Activated CD4-positive, alpha-beta T cell treated with anti-CD3 and anti-CD28 coated beads, Interleukin-2, Interleukin-4, amounts not matched to agents 100 ng/mL and 50 ng/mL, durations not matched to agents 16 hours and 8 hours (primary cell): ENCODE measurements around the gene GIPC2.
"Not testable (repeated sequence)": the region's sequence is repeated elsewhere in the genome, so short reads cannot be mapped to it uniquely, and the experiment has no call there.

Experiments used
- DNase-seq: peaks from one replicate; pipeline ENCODE4 v3.0.0-alpha.2; 2020; ENCODE audit warnings: low spot score

Gene GIPC2

DNA sequence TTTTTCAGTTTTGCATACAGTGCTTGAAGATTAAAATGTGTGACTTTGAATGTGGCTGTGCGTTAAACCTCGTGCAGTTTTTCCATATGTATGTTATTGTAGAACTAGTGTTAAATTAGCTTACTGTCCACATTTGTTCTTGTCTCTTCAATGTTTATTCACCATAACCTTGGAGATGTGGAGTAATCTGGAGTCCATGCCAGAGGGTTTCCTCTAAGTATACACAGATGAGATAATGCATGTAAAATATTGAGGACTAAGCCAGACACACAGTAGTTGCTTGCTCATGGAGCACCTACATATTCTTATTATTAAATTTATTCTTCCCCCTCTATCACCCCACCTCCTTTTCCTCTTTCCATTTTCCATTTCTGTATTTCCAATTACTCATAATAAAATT, 7.7 kb upstream of the GIPC2 start:
- DNase-seq, result no peak

DNA sequence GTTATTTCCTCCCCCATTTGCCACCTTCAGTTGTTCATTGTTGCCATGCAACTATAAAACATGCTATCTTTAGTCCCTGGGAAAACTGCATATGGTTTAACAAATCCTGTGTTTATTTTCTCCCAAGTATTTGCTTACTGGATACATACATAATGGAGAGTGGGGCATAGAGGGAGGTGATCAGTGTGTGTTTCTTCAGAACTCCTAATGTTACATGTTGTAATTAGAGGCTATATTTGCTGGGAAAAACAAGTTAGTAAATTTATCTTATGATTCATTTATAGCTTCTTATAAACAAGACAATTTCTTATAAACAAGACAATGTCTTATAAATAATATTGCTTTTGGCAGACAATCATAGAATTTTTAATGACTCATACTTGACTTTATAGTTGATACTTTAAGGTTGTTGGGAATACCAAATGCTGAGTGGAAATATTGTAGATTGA, 7.3 kb upstream of the GIPC2 start:
- no peak for DNase-seq

DNA sequence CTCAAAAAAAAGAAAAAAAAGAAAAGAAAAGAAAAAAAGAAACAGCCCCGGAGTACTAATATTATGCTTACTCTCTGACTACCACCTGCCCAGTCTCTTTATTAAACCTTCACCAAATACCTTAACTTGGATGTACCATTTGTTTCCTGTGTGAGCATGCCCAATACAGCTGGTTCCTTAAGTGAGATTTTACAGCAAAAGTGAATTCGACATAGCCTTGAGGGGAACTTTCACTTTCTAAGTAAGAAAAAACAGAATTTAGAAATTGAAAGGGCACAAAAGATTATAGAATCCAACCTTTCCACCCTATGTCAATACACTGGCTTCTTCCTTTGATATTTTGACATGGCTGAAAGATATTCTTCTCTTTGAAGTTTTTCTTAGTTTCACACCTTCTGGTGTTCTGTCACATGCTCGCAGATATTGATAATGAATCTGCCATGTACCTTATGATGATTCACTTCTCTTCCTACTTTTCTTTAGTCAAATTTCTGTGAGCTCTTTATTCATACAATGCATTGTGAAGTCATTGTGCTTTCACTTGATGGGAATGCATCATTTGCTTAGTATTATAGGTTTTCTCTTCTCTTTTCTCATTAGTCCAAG, 5.2 kb upstream of the GIPC2 start:
- no peak for DNase-seq

DNA sequence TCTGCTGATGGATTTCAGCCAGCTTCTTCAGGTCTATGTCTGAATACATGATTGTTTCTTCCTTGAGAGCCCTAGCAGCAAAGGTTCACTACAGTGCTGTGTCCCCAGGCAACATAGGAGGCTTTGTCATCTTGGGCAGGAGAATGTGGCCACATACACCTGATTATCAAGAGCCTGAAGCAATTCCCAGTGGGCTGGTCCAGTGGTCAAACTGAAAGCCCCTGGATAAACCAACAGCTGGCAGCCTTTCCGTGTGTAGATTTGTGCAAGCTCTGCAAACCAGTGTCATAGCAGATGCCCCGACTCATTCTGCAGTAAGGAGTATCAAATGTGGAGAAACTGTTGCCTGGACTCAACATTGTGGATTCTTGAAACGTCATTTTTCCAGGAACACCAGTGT, 2.3 kb upstream of the GIPC2 start:
- no peak for DNase-seq

DNA sequence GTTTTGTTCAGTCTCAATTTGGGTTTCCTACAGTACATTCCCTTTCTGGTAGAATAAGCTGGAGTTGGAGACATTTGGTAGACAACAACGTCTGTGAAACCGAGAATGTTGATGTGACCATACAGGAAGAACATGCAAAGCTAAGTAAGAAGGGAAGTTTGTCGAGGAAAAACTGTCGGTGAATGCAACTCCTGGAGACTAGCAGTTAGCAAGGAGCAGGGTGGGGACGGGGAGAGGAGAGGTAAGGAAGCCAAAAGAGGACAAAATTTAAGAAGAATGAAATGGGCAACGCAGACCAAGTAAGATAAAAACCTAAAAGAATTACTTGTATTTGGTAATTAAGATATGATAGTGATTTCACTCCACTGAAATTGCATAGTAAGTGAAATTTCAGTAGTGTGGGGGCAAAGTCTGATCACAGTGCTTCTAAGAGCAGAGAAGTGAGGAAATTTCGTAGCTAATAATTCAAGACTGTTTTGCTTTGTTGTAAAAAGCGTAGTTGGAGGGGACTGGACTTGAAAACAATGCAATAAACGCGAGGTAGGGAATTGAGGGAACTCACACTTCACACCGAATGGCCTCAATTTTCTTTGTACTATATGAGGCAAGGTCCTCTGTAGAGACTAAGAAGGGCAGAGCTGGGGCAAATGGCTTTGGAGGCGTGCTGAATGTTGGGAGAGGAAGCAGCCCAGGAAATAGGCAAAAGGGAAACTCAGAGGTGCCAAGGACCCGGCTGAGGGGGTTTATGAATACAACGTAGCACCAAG, 787 bp upstream of the GIPC2 start:
- no peak for DNase-seq

DNA sequence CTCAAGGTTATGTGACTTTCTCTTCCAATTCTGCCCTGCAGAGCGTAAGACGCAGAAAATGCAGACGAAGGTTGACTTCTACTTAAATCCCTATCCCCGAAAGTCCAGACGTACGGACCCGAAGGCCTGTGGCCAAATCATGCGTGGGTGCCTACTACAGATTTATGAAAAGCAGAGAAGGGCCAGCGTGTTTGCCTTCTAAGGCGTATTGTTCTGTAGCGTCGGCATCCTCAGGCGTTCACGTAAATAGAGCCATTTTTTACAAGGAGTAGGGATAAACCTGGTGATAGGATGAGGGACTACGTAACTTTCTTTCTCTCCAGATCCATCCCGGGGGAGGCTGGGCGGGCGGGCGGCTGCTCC, 222 bp upstream of the GIPC2 start:
- DNase-seq, result no peak

DNA sequence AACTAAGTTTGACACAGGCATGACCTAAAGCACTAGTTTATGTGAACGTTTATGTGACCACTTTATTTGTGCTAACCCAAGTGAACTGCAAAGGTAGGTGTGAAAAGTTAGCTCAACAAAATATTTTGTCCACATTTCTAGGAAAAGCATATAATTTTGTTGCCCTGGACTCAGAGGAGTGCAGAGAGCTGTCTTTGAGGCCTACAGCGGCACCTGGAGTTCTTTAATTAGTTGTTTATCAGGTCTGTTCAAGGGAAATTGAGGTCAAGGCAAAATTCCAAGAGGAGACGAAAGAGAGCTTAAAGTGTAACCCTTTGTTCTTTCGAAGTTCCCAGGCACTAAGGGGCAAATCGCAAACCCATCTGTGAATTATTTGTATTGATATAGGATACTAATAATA, 1.3 kb downstream of the GIPC2 start:
- no peak for DNase-seq

DNA sequence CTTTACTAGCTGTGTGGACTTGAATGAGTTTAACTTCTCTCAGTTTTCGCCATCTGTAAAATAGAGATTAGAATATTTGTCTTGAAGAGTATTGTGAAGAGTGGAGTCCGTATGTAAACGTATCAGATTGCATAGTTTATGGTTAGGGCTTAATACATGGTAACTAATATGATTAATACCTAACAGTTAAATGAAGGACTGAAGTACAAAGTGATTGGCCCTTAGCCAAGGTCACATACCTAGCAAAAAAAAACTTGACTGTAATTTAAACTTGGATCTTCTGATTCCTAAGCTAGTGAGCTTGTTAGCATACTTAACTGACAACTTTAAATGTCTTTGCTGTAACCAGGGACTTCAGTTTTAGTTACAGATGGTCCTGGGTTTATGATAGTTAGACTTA, 1.9 kb downstream of the GIPC2 start:
- no peak for DNase-seq

DNA sequence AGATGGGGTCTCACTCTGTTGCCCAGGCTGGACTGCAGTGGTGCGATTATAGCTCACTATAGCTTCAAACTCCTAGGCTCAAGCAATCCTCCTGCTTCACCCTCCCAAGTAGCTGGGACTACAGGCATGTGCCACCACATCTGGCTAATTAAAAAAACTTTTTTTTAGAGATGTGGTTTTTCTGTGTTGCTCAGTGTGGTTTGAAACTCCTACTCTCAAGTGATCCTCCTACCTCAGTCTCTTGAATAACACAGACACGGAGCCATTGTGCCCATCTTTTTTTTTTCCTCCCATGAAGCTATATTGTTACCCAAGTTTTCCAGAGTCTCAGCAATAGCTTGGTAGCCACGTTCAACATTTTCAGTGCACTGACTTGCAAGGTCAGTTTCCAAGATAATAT, 2.7 kb downstream of the GIPC2 start:
- no peak for DNase-seq

DNA sequence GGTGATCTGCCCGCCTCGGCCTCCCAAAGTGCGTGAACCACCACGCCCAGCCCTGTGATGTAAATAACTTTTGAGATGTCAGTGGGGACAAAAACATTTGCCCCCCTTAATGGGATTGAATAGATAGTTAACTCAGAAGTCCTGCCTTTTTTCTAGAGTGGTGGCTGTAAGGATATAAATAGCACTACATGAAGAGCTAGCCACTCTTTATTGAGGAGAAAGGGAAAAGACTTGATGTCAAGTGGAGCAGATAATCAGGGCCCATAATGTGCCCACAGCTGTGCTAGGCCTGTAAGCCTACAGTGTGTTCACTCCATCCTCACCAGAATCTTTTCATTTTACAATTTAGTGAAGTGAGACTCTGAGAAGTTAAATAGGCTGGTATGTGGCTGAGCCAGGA, 3.6 kb downstream of the GIPC2 start:
- no peak for DNase-seq

DNA sequence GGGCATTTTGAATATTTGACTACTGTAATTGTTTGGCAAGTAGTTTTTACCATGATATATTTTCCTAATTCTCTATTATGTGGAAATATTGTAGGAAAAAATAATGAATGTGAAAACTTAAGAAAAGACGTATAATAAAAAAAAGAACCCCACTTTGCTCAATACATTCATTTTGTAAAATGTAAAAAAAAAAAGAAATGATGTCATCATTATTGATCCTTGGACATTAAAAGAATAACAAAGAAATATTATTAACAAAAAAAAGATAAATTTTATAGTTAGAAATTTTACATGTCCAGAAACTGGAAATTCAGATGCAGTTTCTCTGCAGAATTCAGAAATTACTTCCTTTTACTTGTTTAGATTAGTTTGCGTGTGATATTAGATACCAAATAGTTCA, 5.2 kb downstream of the GIPC2 start:
- DNase-seq, result no peak

DNA sequence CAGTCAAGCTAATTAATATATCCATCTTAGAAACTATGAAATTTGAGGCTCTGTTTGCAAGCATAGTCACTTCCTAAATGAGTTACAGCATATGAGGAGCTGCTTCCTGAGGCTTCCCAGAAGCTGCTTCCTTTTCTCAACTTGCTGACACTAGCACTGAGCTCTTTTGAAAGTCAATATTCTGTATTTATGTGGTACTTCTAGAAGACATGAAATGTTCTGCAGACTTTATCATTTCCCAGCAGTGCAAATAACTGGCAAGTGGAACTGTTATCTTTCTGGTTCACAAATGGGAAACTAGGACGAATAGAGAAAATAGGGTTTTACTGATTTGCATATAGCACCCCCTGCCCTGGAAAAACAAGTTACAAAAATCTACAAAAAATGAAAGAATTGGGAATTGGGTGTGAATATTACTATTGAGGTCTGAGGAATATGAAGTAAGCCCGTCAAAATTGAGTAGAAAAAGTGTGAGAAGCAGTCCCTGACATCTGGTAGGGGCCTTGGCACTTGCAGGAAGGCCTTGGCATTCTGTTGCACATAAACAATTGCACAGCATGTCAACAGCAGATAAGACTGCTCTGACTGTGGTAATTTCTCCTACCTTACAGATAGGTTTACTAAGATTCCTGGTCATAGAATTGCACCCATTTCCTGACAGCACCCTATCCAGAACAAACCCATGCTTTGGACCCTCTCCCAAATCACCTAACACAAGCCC, 7.1 kb downstream of the GIPC2 start:
- DNase-seq, result no peak

DNA sequence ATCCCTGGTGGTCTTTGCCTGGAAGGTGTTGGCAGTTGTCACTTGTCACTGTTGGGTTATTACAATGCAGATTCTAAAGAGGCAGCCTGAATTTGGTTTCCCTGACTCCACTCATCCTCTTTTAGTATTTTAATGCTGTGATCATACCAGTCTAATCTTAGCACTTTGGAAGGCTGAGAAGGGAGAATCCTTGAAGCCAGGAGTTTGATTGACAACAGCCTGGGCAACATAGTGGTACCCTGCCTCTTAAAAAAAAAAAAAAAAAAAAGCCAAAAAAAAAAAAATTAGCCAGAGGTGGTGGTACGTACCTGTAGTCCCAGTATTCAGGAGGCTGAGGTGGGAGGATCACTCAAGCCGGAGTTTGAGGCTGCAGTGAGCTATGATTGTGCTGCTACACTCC, 7.7 kb downstream of the GIPC2 start:
- no peak for DNase-seq

DNA sequence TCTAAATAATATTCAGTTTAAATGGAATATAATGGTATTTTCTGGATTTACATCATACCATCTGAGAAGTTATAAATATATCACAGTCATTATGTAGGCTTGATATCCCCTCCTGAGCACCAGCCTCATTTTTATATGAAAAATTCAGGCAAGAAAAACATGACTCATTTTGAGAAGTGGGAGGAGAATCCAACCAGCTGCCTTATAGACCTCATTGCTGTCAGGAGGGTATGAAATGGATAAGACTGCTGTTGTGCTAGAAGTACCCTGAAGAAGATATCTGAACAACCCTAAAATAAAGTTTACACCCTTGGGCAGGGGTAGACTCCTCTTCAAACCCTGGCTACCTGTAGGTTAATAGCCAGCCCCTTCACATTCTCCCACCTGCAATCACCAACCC, 8.8 kb downstream of the GIPC2 start:
- DNase-seq, result no peak

DNA sequence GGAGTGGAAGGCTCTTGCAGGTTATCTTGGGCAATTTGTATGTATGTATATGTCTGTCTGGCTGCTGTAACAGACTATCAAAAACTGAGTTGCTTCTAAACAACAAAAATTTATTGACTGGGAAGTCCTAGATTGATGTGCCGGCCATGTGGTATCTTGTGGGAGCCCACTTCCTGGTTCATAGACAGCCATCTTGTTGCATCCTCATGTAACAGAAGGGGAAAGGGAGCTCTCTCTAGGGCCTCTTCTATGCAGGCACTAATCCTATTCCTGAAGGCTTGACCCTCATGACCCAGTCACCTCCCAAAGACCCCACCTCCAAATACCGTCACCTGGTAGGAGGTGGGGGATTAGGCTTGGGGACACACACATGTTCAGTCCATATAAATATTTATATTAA, 9.2 kb downstream of the GIPC2 start:
- no peak for DNase-seq

DNA sequence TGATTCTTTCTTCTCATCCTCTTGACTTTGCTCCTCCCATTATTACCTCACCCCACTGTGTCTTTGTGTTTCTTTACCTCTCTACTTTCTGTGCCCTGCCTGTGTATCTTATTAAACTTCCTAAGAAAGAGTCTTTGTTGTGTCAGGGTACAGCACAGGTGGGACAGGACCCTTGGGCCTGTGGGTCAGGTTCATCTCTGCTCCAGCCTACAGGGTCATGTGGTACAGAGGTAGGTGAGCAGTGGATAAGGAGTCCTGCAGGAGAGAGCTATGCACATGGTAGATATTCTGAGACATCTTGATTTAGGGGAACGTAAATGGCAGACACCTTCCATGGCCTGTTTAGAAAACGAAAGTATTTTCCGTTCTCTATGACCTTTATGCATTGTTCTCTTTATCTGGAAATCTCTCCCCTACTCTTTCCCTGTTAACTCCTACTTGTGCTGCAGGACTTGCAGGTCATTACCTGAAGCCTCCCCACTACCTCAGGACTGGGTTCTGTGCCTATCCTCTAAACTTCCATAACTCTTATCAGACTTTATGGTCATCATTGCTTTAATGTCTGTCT, 9.9 kb downstream of the GIPC2 start:
- DNase-seq, result no peak

DNA sequence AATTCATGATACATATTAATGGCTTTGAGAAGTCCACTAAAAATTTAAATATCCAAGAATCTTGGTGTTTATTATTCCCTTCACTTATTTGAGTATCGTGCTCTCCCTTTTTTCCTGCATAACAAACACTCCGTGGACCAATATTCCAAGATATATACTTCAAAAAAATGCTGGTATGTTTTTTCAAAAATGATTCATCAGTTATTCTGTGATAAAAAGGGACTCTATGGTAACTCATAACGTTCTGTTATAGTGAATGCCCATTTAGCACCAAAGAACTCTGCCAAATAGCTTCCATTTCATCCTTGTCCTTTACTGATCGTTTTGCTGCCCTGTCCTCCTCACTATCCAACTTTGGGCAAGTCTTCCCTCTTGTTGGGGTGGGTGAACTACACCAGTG, 12.9 kb downstream of the GIPC2 start:
- DNase-seq, result no peak

DNA sequence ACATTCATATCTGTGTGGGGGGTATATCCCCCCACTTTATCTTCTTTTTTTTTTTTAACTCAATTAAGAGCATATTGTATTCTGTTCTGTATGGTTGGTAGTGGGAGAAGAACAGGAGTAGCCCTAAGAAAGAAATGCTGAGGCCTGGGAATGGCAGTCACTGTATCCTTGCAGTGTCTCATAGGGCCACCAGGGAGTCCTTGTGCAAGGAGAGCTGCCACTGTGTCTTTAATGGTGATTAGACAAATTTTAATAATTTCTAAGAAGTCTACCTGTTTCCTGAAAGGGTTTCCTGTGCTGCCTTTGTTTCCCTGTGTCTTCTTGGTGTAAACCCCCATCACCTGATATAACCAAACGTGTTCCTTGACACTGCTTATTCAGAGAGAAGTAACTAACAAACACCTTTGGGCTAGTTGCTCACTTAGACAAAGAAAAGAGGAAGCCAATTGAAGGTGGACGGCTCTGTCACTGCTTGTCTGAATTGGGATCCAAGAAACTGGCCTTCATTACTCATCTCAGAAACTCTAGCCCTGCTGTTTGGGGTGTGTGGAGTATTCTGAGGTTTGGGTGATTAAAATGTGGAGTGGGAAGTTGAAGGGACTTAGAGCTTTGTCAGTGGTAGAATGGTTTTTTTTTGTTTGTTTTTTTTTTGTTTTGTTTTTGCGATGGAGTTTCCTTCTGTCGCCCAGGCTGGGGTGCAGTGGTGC, 15.2 kb downstream of the GIPC2 start:
- DNase-seq, result no peak

DNA sequence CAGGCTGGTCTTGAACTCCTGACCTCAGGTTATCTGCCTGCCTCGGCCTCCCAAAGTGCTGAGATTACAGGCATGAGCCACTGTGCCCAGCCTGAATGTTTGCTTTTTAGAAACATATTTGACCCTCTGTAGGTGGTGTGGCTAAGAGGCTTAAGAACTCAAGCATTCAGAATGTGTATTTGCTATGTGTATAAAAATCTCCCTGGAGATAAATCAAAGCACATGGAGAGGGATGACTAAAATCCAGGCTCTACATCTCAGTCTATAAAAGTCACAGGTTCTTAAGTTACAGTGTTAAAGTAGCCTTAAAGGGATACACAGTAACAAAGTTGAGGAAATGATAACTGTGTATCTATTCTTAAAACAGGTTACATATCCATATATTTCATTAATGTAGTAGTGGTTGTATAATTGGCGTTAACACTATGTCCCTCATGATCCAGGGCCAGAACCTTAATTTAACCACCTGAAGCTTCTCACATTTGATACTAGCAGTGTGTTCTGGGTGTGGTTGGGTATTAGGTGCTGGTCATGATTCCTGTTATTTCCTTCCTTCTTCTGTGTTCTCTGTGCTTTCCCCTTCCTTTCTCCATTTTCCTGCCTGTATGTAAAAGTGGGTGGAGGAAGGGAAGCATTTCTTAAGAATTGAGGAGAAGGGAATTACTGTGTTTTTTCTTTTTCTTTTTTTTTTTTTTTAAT, 16.2 kb downstream of the GIPC2 start:
- no peak for DNase-seq

DNA sequence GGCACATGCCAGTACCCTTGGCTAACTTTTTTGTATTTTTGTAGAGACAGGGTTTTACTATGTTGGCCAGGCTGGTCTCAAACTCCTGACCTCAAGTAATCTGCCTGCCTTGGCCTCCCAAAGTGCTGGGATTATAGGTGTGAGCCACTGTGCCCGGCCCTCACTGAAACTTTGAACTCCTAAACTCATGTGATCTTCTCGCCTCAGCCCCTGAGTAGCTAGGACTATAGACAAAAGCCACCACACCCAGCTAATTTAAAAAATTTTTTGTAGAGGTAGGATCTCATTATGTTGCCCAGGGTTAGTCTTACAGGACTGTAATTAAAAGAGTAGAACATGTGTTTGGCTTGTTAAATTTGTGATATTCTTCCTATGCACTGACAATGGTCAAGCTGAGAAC, 19.1 kb downstream of the GIPC2 start:
- not testable (repeated sequence) for DNase-seq

DNA sequence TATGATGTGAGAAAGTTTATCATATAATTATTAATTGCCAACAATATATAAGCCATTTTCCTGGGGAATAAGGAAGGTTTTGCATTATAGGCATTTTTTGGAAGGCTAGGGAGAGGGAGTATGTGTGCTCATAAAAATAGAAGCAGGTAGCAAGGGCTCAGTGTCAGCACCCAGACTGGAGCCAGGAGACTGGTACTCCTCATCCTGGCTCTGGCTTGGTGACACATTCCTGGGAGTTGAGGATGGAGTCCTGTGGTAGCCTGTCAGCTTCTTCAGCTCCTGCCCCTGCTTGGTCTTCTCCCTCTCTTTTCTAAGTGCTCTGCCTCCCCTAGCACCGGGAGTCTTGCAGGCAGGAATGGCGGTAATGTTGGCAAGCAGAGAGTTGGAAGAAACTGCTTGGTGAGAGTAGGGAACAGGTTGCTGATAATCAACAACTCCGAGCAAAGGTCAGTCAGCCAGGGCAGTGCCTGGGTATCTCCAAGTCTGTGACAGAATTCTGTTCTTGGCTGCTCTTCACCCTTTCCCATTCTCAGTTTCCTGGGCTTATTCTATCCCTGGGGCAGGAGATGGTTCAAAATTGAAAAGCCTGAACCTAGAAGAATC, 23.0 kb downstream of the GIPC2 start:
- no peak for DNase-seq
